Spinal cord (tissue), 10 donors: ENCODE results near the gene RPS15A. TPM values are rescaled to one million over a fixed set of nuclear protein-coding genes. Genes with fewer than 3 reads are reported as not detected.
A peak's percentile ranks its signal among the peaks of the same experiment; 100 is the strongest.
"Not testable (repeated sequence)": the region's sequence is repeated elsewhere in the genome, so short reads cannot be mapped to it uniquely, and the experiment has no call there.

Experiments
- DNase-seq, 6 donors: peaks; one replicate each; pipeline versions ENCODE4 v3.0.0 to v3.0.0-alpha.2; 2013 to 2015; ENCODE audit warnings: low spot score in 6 of 6, low read depth in 4 of 6
- H3K27ac ChIP-seq: one replicate; pipeline ENCODE4 v1.5.1; 2013; ENCODE audit warnings: low read depth, low read length, control low read depth
- H3K27me3 ChIP-seq: one replicate; pipeline ENCODE4 v1.6.1; 2013; ENCODE audit warnings: low read length; ENCODE audit not compliant: control insufficient read depth, insufficient read depth
- H3K36me3 ChIP-seq: one replicate; pipeline ENCODE4 v1.6.1; 2013; ENCODE audit warnings: low read length; ENCODE audit not compliant: control insufficient read depth, insufficient read depth
- H3K4me1 ChIP-seq: one replicate; pipeline ENCODE4 v1.6.1; 2013; ENCODE audit warnings: low read length; ENCODE audit not compliant: control insufficient read depth, insufficient read depth
- H3K4me3 ChIP-seq: one replicate; pipeline ENCODE4 v1.5.1; 2013; ENCODE audit warnings: low read depth, low read length, control low read depth
- H3K9me3 ChIP-seq: one replicate; pipeline ENCODE4 v1.6.1; 2013; ENCODE audit warnings: low read length; ENCODE audit not compliant: control insufficient read depth, insufficient read depth
- WGBS: methylation state at CpG from one replicate; pipeline ENCODE4 v1.1.5; 2013; ENCODE audit warnings: missing lambda C conversion rate; ENCODE audit not compliant: insufficient coverage; 5-methylcytosine and 5-hydroxymethylcytosine counted together
- polyA plus RNA-seq, 2 donors: library from polyadenylated mRNA; unstranded; fragments of 120-200 nt; gene quantifications; one replicate each; pipeline ENCODE4 v1.2.1, GENCODE V29; 2013; ENCODE audit not compliant: insufficient read length in 2 of 2
- total RNA-seq, 2 donors: library from RNA; depleted of rRNA in 1 of 2; stranded (reverse); fragments of 120-200 nt in 1 of 2; fragments of >200 nt in 1 of 2; gene quantifications; one replicate each; pipeline versions ENCODE4 v1.2.3 to v1.2.4, GENCODE V29; 2013 to 2014
- donor health status: healthy.

The RPS15A gene
- total and polyA plus RNA-seq, 4 donors: 894 to 2,682 (median 948) TPM

DNA sequence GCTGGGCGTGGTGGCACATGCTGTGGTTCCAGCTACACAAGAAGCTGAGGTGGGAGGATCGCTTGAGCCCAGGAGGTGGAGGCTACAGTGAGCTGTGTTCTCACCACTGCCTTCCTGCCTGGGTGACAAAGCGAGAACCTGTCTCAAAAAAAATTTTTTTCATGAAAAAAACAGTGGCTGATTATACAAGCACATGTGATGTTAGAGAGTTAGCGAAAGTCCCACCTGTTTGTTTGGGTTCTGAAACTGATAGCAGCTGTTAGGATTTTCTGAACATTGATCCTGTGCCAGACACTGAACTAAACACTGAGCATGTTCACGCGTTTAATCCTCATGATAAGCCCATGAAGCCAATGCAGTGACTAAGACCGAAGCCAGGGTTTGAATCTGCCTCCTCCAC is 22.9 kb downstream of the RPS15A start:
- 100% methylated on average over 3 of the region's 7 CpGs for WGBS

DNA sequence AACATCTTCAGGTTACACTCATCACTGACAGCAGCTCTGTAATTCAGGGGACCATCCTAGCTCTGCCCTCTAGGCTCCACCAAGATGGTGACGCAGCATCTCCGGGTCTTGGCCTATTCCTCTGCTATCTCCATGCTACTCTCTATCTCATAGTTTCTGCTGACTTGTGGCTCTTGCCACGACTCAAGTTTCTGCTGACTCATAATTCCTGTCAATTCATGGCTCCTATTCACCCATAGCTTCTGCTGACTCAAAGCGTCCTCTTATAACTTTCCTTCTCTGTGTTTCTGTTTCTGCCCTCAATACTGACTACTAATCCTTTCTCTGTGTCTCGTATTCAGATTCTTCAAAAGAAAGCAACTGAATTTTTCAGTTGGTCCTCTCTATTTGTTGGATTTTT is 27.4 kb downstream of the RPS15A start:
- no CpG with 5 or more reads among the region's 5 CpGs for WGBS

More for the DNA sequence above, 22.9 kb downstream of the RPS15A start:
- H3K27ac ChIP-seq, H3K9me3 ChIP-seq, H3K27me3 ChIP-seq, H3K4me3 ChIP-seq, H3K36me3 ChIP-seq, H3K4me1 ChIP-seq: not testable (repeated sequence)
- DNase-seq: peak in 1 of 6 donors; percentile 67

DNA sequence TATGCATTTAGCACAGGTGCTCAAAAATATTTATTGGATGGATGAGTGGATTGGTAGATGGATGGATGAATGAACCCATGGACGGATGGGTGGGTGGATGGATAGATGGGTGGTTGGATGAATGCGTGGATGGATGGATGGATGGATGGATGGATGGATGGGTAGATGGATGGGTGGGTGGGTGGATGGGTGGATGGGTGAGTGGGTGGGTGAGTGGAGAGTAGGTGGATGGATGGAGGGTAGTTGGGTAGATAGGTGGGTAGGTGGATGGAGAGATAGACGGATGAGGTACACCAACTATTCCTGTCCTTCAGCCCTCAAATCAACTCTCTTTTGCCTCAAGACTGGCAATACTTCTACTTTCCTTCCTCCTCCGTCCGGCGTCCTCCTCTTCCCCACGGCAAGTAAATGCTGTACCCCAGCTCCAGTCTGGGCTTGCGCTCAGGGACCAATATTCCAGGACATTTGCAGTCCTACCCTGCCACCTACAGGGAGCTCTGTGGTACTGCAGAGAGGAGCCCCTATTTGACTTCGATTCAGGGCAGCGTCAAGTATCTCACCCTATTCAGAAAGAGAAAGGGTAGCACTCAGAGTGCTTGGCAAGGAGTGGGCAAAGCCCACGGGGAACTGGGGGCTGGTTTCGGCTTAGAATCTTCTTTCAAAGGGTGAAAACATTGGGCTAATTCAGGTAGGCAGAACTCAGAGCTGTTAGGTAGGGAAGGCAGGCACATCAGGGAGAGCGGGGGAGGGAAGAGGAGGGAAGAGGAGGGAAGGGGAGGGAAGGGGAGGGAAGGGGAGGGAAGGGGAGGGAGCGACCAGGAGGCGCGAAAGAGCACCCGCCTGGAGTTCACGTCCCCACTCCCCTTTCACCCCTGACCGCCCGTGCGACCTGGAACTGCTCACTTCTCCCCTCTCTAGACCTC is 30.3 kb downstream of the RPS15A start:
- not testable (repeated sequence) for H3K27ac ChIP-seq, H3K27me3 ChIP-seq, H3K4me3 ChIP-seq, H3K36me3 ChIP-seq, H3K4me1 ChIP-seq, H3K9me3 ChIP-seq
- WGBS: 47% methylated on average over 3 of the region's 21 CpGs
- peak in 1 of 6 donors; percentile 37 for DNase-seq

More for the DNA sequence above, 27.4 kb downstream of the RPS15A start:
- H3K9me3 ChIP-seq, H3K4me1 ChIP-seq, DNase-seq, H3K27me3 ChIP-seq, H3K36me3 ChIP-seq, H3K4me3 ChIP-seq, H3K27ac ChIP-seq: not testable (repeated sequence)

DNA sequence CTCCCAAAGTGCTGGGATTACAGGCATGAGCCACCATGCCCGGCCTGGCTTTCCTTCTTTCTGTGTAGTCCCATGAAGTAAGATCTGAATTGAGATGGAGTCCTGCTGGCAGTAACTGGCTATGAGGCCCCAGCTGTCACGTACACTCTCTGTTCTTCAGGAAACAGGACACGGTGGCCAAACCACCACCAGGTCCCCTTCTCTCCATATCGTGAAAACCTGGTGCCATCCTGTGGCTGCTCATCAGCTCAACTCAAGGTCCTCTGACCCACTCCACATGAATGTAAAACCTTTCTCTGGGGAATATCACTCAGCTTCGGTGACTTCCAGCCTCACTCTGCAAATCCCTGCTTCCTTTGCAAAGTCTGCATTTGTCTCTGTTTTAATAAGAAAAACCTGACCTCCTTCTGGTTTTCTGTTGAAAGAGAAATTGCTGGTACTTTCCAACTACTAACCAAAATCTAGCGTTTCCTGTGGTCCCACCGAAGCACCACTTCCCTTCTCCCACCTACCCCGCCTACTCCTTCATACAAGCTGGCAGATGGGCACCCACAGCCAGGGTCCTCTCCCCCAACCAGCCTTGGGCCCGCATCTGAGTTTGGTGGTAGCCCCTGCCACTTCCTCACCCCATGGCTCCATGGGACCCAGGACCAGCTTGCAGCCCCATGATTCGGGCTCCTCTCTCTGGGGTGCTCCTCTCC is 32.0 kb downstream of the RPS15A start:
- no CpG with 5 or more reads among the region's 10 CpGs for WGBS
- H3K4me1 ChIP-seq, H3K4me3 ChIP-seq, H3K27ac ChIP-seq, H3K27me3 ChIP-seq, H3K36me3 ChIP-seq, H3K9me3 ChIP-seq, DNase-seq: not testable (repeated sequence)

DNA sequence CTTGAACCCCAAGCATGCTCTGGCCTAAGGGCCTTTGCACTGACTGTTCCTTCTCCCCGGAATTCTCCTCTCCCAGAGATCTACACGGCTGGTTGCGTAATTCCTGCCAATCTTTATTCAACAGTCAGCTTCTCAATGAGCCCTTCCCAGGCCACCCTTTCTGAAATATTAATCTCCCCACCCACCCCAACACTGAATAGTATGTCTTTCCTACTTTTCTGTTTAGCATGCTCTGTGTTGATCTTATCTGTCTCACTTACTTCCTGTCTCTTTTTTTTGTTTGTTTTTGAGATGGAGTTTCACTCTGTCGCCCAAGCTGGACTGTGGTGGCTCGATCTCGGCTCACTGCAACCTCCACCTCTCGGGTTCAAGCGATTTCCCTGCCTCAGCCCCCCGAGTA is 33.5 kb downstream of the RPS15A start:
- not testable (repeated sequence) for H3K4me3 ChIP-seq, H3K9me3 ChIP-seq, DNase-seq, H3K27ac ChIP-seq, H3K36me3 ChIP-seq, H3K27me3 ChIP-seq, H3K4me1 ChIP-seq
- 85% methylated on average over 5 of the region's 9 CpGs for WGBS

DNA sequence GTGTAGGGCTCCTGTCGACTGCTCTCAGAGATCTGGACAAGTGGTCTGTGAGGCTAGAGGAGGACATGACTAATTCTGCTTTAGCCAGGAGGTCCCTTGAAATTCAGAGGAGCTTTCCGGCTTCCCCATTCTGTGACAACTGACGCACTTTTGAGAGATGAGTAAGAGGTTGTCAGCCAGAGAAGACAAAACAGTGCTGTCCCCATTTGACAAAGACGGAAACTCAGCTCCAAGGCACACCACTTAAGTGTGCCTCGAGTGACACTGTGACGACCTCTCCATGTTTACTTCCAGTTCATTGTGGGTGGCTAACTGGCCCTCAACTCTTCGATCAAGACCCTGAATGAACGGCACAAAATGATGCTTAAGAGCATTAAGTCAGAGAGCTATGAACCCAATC is 47.3 kb downstream of the RPS15A start:
- not testable (repeated sequence) for H3K27me3 ChIP-seq, H3K4me1 ChIP-seq, H3K27ac ChIP-seq, H3K9me3 ChIP-seq, H3K36me3 ChIP-seq, DNase-seq, H3K4me3 ChIP-seq
- WGBS: no CpG with 5 or more reads among the region's 8 CpGs

DNA sequence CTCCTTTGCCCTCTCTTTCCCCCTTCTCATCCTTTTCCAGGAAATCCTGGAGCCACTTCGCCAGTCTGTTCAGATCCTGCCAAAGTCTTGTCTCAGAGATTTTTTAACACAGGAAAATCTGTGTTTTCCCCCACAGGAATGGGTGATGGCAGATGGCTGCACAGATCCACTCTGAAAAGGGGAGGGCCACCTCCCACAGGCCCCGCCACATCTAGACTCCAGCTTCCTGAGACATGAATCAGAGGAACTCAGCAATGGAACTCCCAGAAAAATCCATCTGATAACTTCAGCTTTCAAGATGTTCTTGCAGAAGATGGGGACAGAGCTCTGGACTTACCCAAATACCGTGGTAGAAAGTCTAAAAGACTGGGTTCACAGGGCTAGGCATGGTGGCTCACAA is 50.1 kb downstream of the RPS15A start:
- no CpG with 5 or more reads among the region's 3 CpGs for WGBS
- not testable (repeated sequence) for H3K27me3 ChIP-seq, H3K27ac ChIP-seq, H3K9me3 ChIP-seq, H3K36me3 ChIP-seq, H3K4me1 ChIP-seq, DNase-seq, H3K4me3 ChIP-seq

DNA sequence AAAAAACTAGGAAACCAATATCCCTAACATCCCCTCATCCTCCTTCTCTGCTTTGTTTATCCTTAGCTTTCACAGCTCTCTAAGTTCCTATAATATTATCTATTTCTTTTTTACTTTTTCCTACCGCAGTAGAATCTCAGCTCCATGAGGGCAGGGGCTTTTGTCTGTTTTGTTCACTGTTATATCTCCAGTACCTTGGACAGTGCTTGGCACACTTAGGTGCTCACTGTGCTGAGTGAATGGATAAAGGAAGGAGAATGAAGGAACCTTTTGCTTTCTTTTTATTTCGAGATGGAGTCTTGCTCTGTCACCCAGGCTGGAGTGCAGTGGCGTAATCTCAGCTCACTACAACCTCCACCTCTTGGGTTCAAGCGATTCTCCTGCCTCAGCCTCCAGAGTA is 51.4 kb downstream of the RPS15A start:
- not testable (repeated sequence) for H3K27ac ChIP-seq, H3K4me3 ChIP-seq, H3K36me3 ChIP-seq, DNase-seq, H3K27me3 ChIP-seq, H3K9me3 ChIP-seq, H3K4me1 ChIP-seq
- WGBS: no CpG with 5 or more reads among the region's 4 CpGs

DNA sequence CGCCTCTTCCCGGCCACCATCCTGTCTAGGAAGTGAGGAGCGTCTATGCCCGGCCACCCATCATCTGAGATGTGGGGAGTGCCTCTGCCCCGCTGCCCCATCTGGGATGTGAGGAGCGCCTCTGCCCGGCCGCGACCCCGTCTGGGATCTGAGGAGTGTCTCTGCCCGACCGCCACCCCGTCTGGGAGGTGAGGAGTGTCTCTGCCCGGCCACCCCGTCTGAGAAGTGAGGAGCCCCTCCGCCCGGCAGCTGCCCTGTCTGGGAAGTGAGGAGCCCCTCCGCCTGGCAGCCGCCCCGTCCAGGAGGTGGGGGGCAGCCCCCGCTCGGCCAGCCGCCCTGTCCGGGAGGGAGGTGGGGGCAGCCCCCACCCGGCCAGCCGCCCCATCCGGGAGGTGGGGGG is 55.9 kb downstream of the RPS15A start:
- not testable (repeated sequence) for H3K27ac ChIP-seq, H3K4me3 ChIP-seq, H3K27me3 ChIP-seq, DNase-seq, H3K4me1 ChIP-seq, H3K36me3 ChIP-seq, H3K9me3 ChIP-seq
- 95% methylated on average over 22 of the region's 27 CpGs for WGBS
